PFSK-1 (cell line): ENCODE results near the gene DNM3.

Experiments used
- FOXP2 ChIP-seq: optimal IDR thresholded peaks from 2 replicates; pipeline ENCODE3; 2011; ENCODE audit warnings: borderline replicate concordance, control low read depth, inconsistent platforms; ENCODE audit not compliant: insufficient read depth; ENCODE audit errors: extremely low read length, extremely low read depth
- POLR2AphosphoS5 ChIP-seq: IDR thresholded peaks from 2 replicates; pipeline ENCODE4 v1.6.1; 2012; ENCODE audit warnings: low read depth, mild to moderate bottlenecking, control low read depth, low read length, moderate library complexity
- REST ChIP-seq, 2 experiments: IDR thresholded peaks; 2 replicates each; pipeline versions ENCODE4 v1.6.1 to v1.8.0; 2011 to 2012; ENCODE audit warnings: low read depth in 2 of 2, low read length in 2 of 2, control low read depth in 1 of 2, inconsistent platforms in 1 of 2, mild to moderate bottlenecking in 1 of 2, moderate library complexity in 1 of 2; ENCODE audit not compliant: insufficient read depth in 1 of 2
- SIN3A ChIP-seq: IDR thresholded peaks from 2 replicates; pipeline ENCODE4 v1.6.1; 2012; ENCODE audit warnings: mild to moderate bottlenecking, low read length, moderate library complexity, borderline replicate concordance; ENCODE audit not compliant: insufficient read depth
- TAF1 ChIP-seq: IDR thresholded peaks from 2 replicates; pipeline ENCODE4 v1.6.1; 2012; ENCODE audit warnings: low read length, control low read depth, borderline replicate concordance; ENCODE audit not compliant: insufficient read depth

- no peak for TF ChIP-seq POLR2AphosphoS5
- TF ChIP-seq SIN3A = no peak
- TF ChIP-seq TAF1 = no peak
- no peak for TF ChIP-seq REST (IDR thresholded peaks at IDR 0.05; ENCODE audit: insufficient read depth in 1 of 2, low read depth in 2 of 2, low read length in 2 of 2)
- no peak for TF ChIP-seq FOXP2
Measured at GRCh38 chr1:172442843-172443565, 601.7 kb downstream of the DNM3 start.
